Ammon's horn (tissue), 1 donor: Measurements from ENCODE around the gene UGT1A9.
"Not testable (repeated sequence)": the region's sequence is repeated elsewhere in the genome, so short reads cannot be mapped to it uniquely, and the experiment has no call there.

Source experiments
- DNase-seq: peaks from one replicate; pipeline ENCODE4 v3.0.0-alpha.2; 2016; ENCODE audit warnings: low spot score

UGT1A9 gene

GRCh38 chr2:233671290-233672161 is at the start of gene UGT1A9:
Gene UGT1A9, plus strand, starts transcription at chr2:233671898. Its CDS starts 37 bp downstream, at chr2:233671935.
- no peak for DNase-seq

- DNase-seq = no peak
Observed at GRCh38 chr2:233627331-233628025, 44.2 kb upstream of the UGT1A9 start.

- DNase-seq = not testable (repeated sequence)
Observed at GRCh38 chr2:233636306-233636705, 35.4 kb upstream of the UGT1A9 start, which contains the start of gene UGT1A10. Gene UGT1A10, plus strand, starts transcription at chr2:233636448. Its CDS starts 75 bp downstream, at chr2:233636523.

GRCh38 chr2:233638836-233639235 is 32.9 kb upstream of the UGT1A9 start:
- DNase-seq = no peak

- no peak for DNase-seq
Observed at GRCh38 chr2:233639860-233640259, 31.8 kb upstream of the UGT1A9 start.

GRCh38 chr2:233643128-233643527 is 28.6 kb upstream of the UGT1A9 start:
- no peak for DNase-seq

GRCh38 chr2:233646033-233646432 is 25.7 kb upstream of the UGT1A9 start:
- DNase-seq = not testable (repeated sequence)

GRCh38 chr2:233650981-233651380 is 20.7 kb upstream of the UGT1A9 start:
- DNase-seq = no peak

GRCh38 chr2:233651430-233651829 is 20.3 kb upstream of the UGT1A9 start:
- DNase-seq = no peak

- no peak for DNase-seq
Observed at GRCh38 chr2:233654501-233654900, 17.2 kb upstream of the UGT1A9 start.

GRCh38 chr2:233655043-233655442 is 16.7 kb upstream of the UGT1A9 start:
- DNase-seq = no peak

GRCh38 chr2:233655943-233656342 is 15.8 kb upstream of the UGT1A9 start:
- not testable (repeated sequence) for DNase-seq

- DNase-seq = no peak
Observed at GRCh38 chr2:233656443-233656842, 15.3 kb upstream of the UGT1A9 start.

- no peak for DNase-seq
Observed at GRCh38 chr2:233658610-233659009, 13.1 kb upstream of the UGT1A9 start.

- no peak for DNase-seq
Observed at GRCh38 chr2:233663911-233664310, 7.8 kb upstream of the UGT1A9 start.

GRCh38 chr2:233668605-233669260 is 3.0 kb upstream of the UGT1A9 start:
- DNase-seq = no peak

GRCh38 chr2:233672886-233673285 is 1.2 kb downstream of the UGT1A9 start:
- no peak for DNase-seq

- DNase-seq = no peak
Observed at GRCh38 chr2:233673896-233674295, 2.2 kb downstream of the UGT1A9 start.

GRCh38 chr2:233674314-233674713 is 2.6 kb downstream of the UGT1A9 start:
- DNase-seq = no peak

GRCh38 chr2:233674995-233675394 is 3.3 kb downstream of the UGT1A9 start:
- no peak for DNase-seq

- DNase-seq = no peak
Observed at GRCh38 chr2:233676046-233676445, 4.3 kb downstream of the UGT1A9 start.

- no peak for DNase-seq
Observed at GRCh38 chr2:233679196-233679595, 7.5 kb downstream of the UGT1A9 start.
